HEK293 (cell line): ENCODE results near the gene MTPN.

Experiments
- CTCF ChIA-PET: fragments of 350-600 bp; formaldehyde crosslinking; extraction: SDS; loops from one replicate; lab custom pipeline; 2021; ENCODE audit warnings: antibody characterized with exemption; lab: Yijun Ruan, JAX
- POLR2A ChIA-PET: fragments of 300-600 bp; formaldehyde crosslinking; extraction: SDS; loops from one replicate; lab custom pipeline; 2020; ENCODE audit warnings: antibody characterized with exemption, inconsistent platforms; lab: Yijun Ruan, JAX
- H3K27ac ChIP-seq: fragments of 200-500 bp; sonication (Bioruptor generic); 2 replicates; pipeline ENCODE4 v1.5.1; 2014; ENCODE audit warnings: low read depth, low read length, control low read depth, inconsistent platforms; ENCODE audit errors: extremely low read depth
- H3K36me3 ChIP-seq, 2 experiments: fragments of 200-500 bp in 1 of 2; sonication (Bioruptor generic) in 1 of 2; 1 replicate in 1 of 2; 2 replicates in 1 of 2; pipeline ENCODE4 v1.5.1; 2014 to 2017; ENCODE audit warnings: inconsistent platforms in 2 of 2, low read length in 2 of 2; ENCODE audit not compliant: control insufficient read depth in 2 of 2, insufficient read depth in 1 of 2
- H3K4me1 ChIP-seq: fragments of 200-500 bp; sonication (Bioruptor generic); 2 replicates; pipeline ENCODE4 v1.5.1; 2014; ENCODE audit warnings: mild to moderate bottlenecking, low read length, inconsistent platforms; ENCODE audit not compliant: control insufficient read depth, insufficient read depth
- H3K4me3 ChIP-seq: 2 replicates; pipeline ENCODE4 v1.5.1; 2011; ENCODE audit warnings: low read depth, mild to moderate bottlenecking, control low read depth, low read length, moderate library complexity
- H3K9me3 ChIP-seq: fragments of 200-500 bp; sonication (Bioruptor generic); 2 replicates; pipeline ENCODE4 v1.5.1; 2014; ENCODE audit warnings: low read depth, low read length, inconsistent platforms; ENCODE audit not compliant: control insufficient read depth, insufficient read depth
- GLIS1 ChIP-seq: fragments of 450-650 bp; formaldehyde crosslinking; IDR thresholded peaks from 2 replicates; pipeline ENCODE4 v1.5.1; 2016; ENCODE audit warnings: missing biosample characterization, missing genetic modification characterization
- HOXD13 ChIP-seq: sonication (generic); formaldehyde crosslinking; IDR thresholded peaks from 2 replicates; pipeline ENCODE4 v1.8.0; 2022; ENCODE audit warnings: missing genetic modification reagents, borderline replicate concordance
- KLF1 ChIP-seq: fragments of 450-650 bp; formaldehyde crosslinking; IDR thresholded peaks from 2 replicates; pipeline ENCODE4 v1.5.1; 2016; ENCODE audit warnings: missing biosample characterization, missing genetic modification characterization
- ZBTB1 ChIP-seq: fragments of 450-650 bp; formaldehyde crosslinking; IDR thresholded peaks from 2 replicates; pipeline ENCODE4 v1.5.1; 2016; ENCODE audit warnings: missing biosample characterization, missing genetic modification characterization
- ZBTB20 ChIP-seq: fragments of 450-650 bp; formaldehyde crosslinking; IDR thresholded peaks from 2 replicates; pipeline ENCODE4 v1.5.1; 2016; ENCODE audit warnings: missing biosample characterization, missing genetic modification characterization
- ZNF155 ChIP-seq: fragments of 450-650 bp; formaldehyde crosslinking; IDR thresholded peaks from 2 replicates; pipeline ENCODE4 v1.5.1; 2016; ENCODE audit warnings: missing biosample characterization, missing genetic modification characterization
- ZNF175 ChIP-seq: fragments of 450-650 bp; formaldehyde crosslinking; IDR thresholded peaks from 2 replicates; pipeline ENCODE4 v1.5.1; 2016; ENCODE audit warnings: missing biosample characterization, missing genetic modification characterization
- ZNF366 ChIP-seq: fragments of 450-650 bp; formaldehyde crosslinking; conservative IDR thresholded peaks from 2 replicates; pipeline ENCODE4 v1.5.1; 2016; ENCODE audit warnings: missing biosample characterization, missing genetic modification characterization
- ZNF510 ChIP-seq: fragments of 450-650 bp; formaldehyde crosslinking; IDR thresholded peaks from 2 replicates; pipeline ENCODE4 v1.5.1; 2018; ENCODE audit warnings: mild to moderate bottlenecking, missing genetic modification characterization, missing biosample characterization; ENCODE audit not compliant: insufficient replicate concordance
- ZNF548 ChIP-seq: fragments of 450-650 bp; formaldehyde crosslinking; IDR thresholded peaks from 2 replicates; pipeline ENCODE4 v1.5.1; 2016; ENCODE audit warnings: missing biosample characterization, missing genetic modification characterization
- ZNF792 ChIP-seq: fragments of 450-650 bp; formaldehyde crosslinking; IDR thresholded peaks from 2 replicates; pipeline ENCODE4 v1.5.1; 2016; ENCODE audit warnings: missing biosample characterization, missing genetic modification characterization
- TF ChIP-seq, protein P1 (sequence below): fragments of 450-650 bp; formaldehyde crosslinking; IDR thresholded peaks from 2 replicates; pipeline ENCODE4 v1.5.1; 2016; ENCODE audit warnings: missing biosample characterization, missing genetic modification characterization
- TF ChIP-seq, protein P2 (sequence below): fragments of 450-650 bp; formaldehyde crosslinking; IDR thresholded peaks from 2 replicates; pipeline ENCODE4 v1.5.1; 2017; ENCODE audit warnings: missing biosample characterization, missing genetic modification characterization
- TF ChIP-seq, protein P3 (sequence below): fragments of 450-650 bp; formaldehyde crosslinking; IDR thresholded peaks from 2 replicates; pipeline ENCODE4; 2016; ENCODE audit warnings: missing biosample characterization, missing genetic modification characterization

MTPN gene

DNA sequence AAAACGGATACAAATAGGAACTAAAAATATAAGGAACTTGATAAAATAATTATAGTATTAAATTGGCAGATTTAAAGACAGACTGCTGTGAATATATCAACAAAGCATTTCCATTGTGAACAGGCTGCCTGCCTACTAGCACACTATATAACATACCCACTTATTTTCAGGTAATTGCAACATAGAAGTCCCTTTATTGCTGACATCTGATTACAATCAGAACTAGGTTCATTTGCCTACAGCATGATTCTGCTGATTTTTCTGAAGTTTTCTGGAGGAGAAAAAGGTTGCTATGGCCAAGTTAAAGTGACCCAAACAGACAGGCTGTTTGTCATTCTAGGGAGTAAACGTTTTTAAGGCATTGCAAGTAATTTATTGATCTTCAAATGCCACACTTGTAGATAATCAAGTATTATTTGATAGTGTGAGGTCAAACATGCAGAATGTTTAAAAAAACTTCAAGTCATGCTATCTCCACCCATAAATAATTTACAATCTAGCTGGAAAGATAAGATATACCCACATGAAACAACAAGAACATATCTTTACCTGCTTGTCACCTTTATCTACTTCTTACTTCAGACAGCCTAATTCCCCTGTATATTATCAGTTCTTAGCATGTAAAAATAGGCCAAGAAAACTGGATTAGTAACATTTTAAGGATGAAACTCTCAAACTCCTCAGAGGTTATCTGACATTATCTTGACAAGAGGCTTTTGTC, 40.5 kb downstream of the MTPN start (continued):
- TF ChIP-seq ZNF175 (tag by site-specific recombination) (no peak), ZBTB1 (tag by site-specific recombination) (no peak), KLF1 (no peak)

DNA sequence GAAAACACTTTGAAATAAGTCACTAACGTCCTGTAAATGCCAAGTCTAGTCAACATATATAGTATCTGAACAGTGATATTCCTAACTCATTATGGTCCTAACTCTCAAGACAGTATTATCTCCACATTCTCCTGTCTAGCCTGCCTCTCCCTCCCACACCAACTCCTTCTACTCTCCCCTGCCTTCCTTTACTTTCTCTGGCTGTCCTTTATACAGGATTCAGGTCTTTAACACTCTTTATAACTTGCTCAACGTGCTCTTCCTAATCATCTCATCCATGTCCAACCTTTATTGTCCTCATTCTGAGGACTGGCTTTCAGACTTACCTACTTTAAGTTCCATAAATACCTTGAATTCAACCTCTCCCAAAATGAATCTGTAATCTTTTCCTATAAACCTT, 42.5 kb downstream of the MTPN start:
- no peaks in the 10 kb centered on the region for H3K9me3 ChIP-seq
- TF ChIP-seq, protein P1, sequence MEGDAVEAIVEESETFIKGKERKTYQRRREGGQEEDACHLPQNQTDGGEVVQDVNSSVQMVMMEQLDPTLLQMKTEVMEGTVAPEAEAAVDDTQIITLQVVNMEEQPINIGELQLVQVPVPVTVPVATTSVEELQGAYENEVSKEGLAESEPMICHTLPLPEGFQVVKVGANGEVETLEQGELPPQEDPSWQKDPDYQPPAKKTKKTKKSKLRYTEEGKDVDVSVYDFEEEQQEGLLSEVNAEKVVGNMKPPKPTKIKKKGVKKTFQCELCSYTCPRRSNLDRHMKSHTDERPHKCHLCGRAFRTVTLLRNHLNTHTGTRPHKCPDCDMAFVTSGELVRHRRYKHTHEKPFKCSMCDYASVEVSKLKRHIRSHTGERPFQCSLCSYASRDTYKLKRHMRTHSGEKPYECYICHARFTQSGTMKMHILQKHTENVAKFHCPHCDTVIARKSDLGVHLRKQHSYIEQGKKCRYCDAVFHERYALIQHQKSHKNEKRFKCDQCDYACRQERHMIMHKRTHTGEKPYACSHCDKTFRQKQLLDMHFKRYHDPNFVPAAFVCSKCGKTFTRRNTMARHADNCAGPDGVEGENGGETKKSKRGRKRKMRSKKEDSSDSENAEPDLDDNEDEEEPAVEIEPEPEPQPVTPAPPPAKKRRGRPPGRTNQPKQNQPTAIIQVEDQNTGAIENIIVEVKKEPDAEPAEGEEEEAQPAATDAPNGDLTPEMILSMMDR (tag by site-specific recombination) = no peak
- no peak for TF ChIP-seq ZNF366 (tag by site-specific recombination)
- TF ChIP-seq ZNF155 (tag by site-specific recombination) = no peak
- no peak for TF ChIP-seq HOXD13 (CRISPR knock-in tag)
- TF ChIP-seq, protein P2, sequence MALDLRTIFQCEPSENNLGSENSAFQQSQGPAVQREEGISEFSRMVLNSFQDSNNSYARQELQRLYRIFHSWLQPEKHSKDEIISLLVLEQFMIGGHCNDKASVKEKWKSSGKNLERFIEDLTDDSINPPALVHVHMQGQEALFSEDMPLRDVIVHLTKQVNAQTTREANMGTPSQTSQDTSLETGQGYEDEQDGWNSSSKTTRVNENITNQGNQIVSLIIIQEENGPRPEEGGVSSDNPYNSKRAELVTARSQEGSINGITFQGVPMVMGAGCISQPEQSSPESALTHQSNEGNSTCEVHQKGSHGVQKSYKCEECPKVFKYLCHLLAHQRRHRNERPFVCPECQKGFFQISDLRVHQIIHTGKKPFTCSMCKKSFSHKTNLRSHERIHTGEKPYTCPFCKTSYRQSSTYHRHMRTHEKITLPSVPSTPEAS (tag by site-specific recombination) = no peak
- no peak for TF ChIP-seq ZBTB20 (tag by site-specific recombination)
- no peak for TF ChIP-seq ZNF792 (tag by site-specific recombination)
- TF ChIP-seq ZNF510 (tag by site-specific recombination) = no peak
- TF ChIP-seq, all 188 proteins: peak for 0
- H3K4me3 ChIP-seq = no peak overlapping the region
- H3K4me1 ChIP-seq = peaks cover 3% of the 10 kb centered on the region
- no peaks in the 10 kb centered on the region for H3K36me3 ChIP-seq
- POLR2A ChIA-PET = no interaction called here
- no peak overlapping the region for H3K27ac ChIP-seq
- CTCF ChIA-PET = no interaction called here

DNA sequence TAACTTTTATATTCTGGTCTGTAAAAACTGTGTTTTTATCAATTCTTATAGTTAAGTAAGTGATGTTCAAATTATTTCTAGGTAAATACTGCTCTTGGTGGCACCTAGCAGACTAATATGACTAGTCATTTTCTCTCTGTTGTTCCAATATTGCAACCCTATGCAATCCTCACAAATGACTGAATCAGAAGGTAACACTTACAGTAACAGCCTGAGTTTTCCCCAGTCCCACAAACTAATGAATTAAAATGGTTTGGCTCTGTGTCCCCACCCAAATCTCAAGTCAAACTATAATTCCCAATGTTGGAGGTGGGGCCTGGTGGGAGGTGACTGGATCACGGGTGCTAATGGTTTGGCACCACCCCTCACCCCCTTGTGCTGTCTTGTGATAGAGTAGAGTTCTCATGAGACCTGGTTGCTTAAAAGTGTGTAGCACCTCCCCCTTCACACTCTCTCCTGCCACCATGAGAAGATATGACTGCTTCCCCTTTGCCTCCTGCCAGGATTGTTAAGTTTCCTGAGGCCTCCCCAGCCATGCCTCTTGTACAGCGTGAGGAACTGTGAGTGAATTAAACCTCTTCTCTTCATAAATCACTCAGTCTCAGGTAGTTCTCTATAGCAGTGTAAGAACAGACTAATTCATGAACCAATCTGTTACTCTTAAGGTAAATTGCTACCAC, 43.5 kb downstream of the MTPN start:
- CTCF ChIA-PET = interaction anchor here (0.6 kb wide), 1 partner anchor 270 kb away, joined by 3 read pairs; no protein-coding TSS in a partner anchor
- POLR2A ChIA-PET = interaction anchor here (0.7 kb wide), 1 partner anchor 13 kb away, joined by 4 read pairs; no protein-coding TSS in a partner anchor
- TF ChIP-seq GLIS1 (tag by site-specific recombination) (peak; percentile 68), ZNF548 (tag by site-specific recombination) (no peak)
- Histone ChIP-seq H3K9me3 (no peaks in the 10 kb centered on the region), H3K4me3 (no peak overlapping the region), H3K4me1 (peaks cover 3% of the 10 kb centered on the region), H3K27ac (no peak overlapping the region), H3K36me3 (no peaks in the 10 kb centered on the region)

DNA sequence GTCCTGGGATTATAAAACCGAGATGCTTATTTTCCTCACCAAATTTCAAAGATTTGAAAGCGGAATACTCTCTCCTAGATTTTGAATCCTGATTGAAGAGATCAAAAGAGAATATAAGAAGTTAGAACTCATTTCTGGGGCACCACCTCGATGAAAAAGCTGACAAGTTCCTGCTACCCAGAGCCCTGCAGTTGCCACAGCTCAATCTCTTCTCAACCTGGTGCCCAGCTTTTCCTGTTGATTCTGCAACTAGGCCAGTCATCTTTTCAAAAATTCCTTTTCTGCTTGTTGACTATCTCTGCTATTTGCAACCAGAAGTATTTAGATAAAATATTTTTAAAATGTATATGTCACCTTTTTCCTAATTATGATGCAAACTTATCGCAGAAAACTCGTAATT, 45.0 kb downstream of the MTPN start:
- peaks cover 0 to 11% of the 10 kb centered on the region in 2 experiments; a peak in 1 of 3 replicates for H3K36me3 ChIP-seq
- no peak overlapping the region for H3K27ac ChIP-seq
- no peak overlapping the region for H3K4me3 ChIP-seq
- POLR2A ChIA-PET = no interaction called here
- CTCF ChIA-PET = no interaction called here
- no peaks in the 10 kb centered on the region for H3K9me3 ChIP-seq
- TF ChIP-seq, protein P3, sequence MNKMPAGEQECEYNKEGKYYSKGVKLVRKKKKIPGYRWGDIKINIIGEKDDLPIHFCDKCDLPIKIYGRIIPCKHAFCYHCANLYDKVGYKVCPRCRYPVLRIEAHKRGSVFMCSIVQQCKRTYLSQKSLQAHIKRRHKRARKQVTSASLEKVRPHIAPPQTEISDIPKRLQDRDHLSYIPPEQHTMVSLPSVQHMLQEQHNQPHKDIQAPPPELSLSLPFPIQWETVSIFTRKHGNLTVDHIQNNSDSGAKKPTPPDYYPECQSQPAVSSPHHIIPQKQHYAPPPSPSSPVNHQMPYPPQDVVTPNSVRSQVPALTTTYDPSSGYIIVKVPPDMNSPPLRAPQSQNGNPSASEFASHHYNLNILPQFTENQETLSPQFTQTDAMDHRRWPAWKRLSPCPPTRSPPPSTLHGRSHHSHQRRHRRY (tag by site-specific recombination) = no peak
- H3K4me1 ChIP-seq = peaks cover 3% of the 10 kb centered on the region
